Measurements from ENCODE around the gene RPGRIP1L. TPM values are rescaled to one million over a fixed set of nuclear protein-coding genes. Genes with fewer than 3 reads are reported as not detected.

Gene RPGRIP1L
- total RNA-seq, 1 donor from 2014 or later = 12.0 TPM

- H3K27ac Mint-ChIP-seq (ENCODE audit: unreplicated experiment) = no peak overlapping the region
- peaks cover 13% of the 10 kb centered on the region for H3K36me3 Mint-ChIP-seq (ENCODE audit: unreplicated experiment)
Observed at GRCh38 chr16:53612003-53612402, 91.7 kb downstream of the RPGRIP1L start.

GRCh38 chr16:53611179-53611696 lies 92.4 kb downstream of the RPGRIP1L start:
- Mint-ChIP-seq H3K27ac (ENCODE audit: unreplicated experiment) (no peak overlapping the region), H3K4me3 (ENCODE audit: unreplicated experiment) (no peak overlapping the region), H3K27me3 (ENCODE audit: unreplicated experiment) (no peaks in the 10 kb centered on the region), H3K36me3 (ENCODE audit: unreplicated experiment) (peaks cover 13% of the 10 kb centered on the region), H3K9me3 (ENCODE audit: unreplicated experiment) (no peaks in the 10 kb centered on the region), H3K4me1 (ENCODE audit: unreplicated experiment) (no peaks in the 10 kb centered on the region)
- TF ChIP-seq, protein P1, sequence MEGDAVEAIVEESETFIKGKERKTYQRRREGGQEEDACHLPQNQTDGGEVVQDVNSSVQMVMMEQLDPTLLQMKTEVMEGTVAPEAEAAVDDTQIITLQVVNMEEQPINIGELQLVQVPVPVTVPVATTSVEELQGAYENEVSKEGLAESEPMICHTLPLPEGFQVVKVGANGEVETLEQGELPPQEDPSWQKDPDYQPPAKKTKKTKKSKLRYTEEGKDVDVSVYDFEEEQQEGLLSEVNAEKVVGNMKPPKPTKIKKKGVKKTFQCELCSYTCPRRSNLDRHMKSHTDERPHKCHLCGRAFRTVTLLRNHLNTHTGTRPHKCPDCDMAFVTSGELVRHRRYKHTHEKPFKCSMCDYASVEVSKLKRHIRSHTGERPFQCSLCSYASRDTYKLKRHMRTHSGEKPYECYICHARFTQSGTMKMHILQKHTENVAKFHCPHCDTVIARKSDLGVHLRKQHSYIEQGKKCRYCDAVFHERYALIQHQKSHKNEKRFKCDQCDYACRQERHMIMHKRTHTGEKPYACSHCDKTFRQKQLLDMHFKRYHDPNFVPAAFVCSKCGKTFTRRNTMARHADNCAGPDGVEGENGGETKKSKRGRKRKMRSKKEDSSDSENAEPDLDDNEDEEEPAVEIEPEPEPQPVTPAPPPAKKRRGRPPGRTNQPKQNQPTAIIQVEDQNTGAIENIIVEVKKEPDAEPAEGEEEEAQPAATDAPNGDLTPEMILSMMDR (IDR thresholded peaks at IDR 0.05) = no peak
- DNase-seq (ENCODE audit: extremely low spot score, unreplicated experiment) = no peak

More at GRCh38 chr16:53612003-53612402, 91.7 kb downstream of the RPGRIP1L start:
- no peaks in the 10 kb centered on the region for H3K4me1 Mint-ChIP-seq (ENCODE audit: unreplicated experiment)
- no peaks in the 10 kb centered on the region for H3K27me3 Mint-ChIP-seq (ENCODE audit: unreplicated experiment)
- DNase-seq (ENCODE audit: extremely low spot score, unreplicated experiment) = no peak
- no peaks in the 10 kb centered on the region for H3K9me3 Mint-ChIP-seq (ENCODE audit: unreplicated experiment)
- TF ChIP-seq, protein P1 (IDR thresholded peaks at IDR 0.05) = no peak
- no peak overlapping the region for H3K4me3 Mint-ChIP-seq (ENCODE audit: unreplicated experiment)

GRCh38 chr16:53609536-53609935 lies 94.1 kb downstream of the RPGRIP1L start:
- no peak overlapping the region for H3K4me3 Mint-ChIP-seq (ENCODE audit: unreplicated experiment)
- H3K27ac Mint-ChIP-seq (ENCODE audit: unreplicated experiment) = no peak overlapping the region
- no peaks in the 10 kb centered on the region for H3K27me3 Mint-ChIP-seq (ENCODE audit: unreplicated experiment)
- DNase-seq (ENCODE audit: extremely low spot score, unreplicated experiment) = no peak
- H3K9me3 Mint-ChIP-seq (ENCODE audit: unreplicated experiment) = no peaks in the 10 kb centered on the region
- peaks cover 25% of the 10 kb centered on the region for H3K36me3 Mint-ChIP-seq (ENCODE audit: unreplicated experiment)
- TF ChIP-seq, protein P1 (IDR thresholded peaks at IDR 0.05) = no peak
- no peaks in the 10 kb centered on the region for H3K4me1 Mint-ChIP-seq (ENCODE audit: unreplicated experiment)

DNA sequence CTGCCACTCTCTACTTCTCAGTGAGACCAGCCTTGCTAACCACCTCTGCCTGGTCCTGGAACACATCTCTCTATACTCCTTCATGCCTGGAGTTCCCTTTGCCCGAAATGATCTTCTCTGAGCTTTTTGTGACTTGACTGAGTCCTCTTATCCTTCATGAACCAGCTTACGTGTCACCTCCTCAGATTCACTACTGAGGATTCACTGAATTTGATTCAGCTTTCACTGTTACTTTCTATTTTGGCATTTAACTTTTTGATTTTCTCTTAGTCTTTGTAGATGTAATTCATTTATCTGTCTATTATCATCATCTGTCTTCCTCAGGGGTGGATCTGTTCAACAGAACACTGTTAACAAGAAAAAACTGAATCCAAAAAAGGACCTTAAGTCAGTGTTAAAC lies 95.6 kb downstream of the RPGRIP1L start:
- no peak for DNase-seq (ENCODE audit: extremely low spot score, unreplicated experiment)
- no peaks in the 10 kb centered on the region for H3K4me1 Mint-ChIP-seq (ENCODE audit: unreplicated experiment)
- TF ChIP-seq, protein P1 (IDR thresholded peaks at IDR 0.05) = no peak
- H3K9me3 Mint-ChIP-seq (ENCODE audit: unreplicated experiment) = no peaks in the 10 kb centered on the region
- peaks cover 30% of the 10 kb centered on the region for H3K36me3 Mint-ChIP-seq (ENCODE audit: unreplicated experiment)
- no peak overlapping the region for H3K4me3 Mint-ChIP-seq (ENCODE audit: unreplicated experiment)
- no peak overlapping the region for H3K27ac Mint-ChIP-seq (ENCODE audit: unreplicated experiment)
- H3K27me3 Mint-ChIP-seq (ENCODE audit: unreplicated experiment) = no peaks in the 10 kb centered on the region

DNA sequence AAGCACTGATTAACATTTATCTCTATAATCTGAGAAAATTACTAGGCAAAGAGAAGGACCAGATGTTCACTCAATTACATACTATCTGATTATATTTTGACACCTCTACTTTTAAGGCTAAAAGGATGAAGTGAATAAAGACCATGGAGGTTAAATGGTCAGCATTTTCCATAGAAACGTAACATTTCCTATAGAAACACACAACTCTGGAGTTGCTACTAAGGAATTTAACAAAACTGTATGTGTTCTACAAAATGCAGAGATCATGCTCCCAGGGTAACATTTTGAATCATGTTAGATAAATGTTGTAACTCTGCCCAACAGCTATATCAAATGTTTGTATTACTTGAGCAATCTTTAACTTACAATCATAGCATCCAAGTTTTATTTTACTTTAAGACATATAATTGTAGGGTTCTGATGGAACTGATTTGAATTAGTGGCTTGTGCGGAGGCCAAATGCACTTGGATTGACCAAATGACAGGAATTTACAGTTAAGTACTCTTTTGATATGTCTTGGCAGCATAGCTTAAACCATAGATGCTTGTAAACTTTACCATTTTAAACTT lies 97.7 kb downstream of the RPGRIP1L start:
- no peak overlapping the region for H3K4me3 Mint-ChIP-seq (ENCODE audit: unreplicated experiment)
- H3K27me3 Mint-ChIP-seq (ENCODE audit: unreplicated experiment) = no peaks in the 10 kb centered on the region
- peaks cover 28% of the 10 kb centered on the region for H3K36me3 Mint-ChIP-seq (ENCODE audit: unreplicated experiment)
- H3K9me3 Mint-ChIP-seq (ENCODE audit: unreplicated experiment) = no peaks in the 10 kb centered on the region
- no peaks in the 10 kb centered on the region for H3K4me1 Mint-ChIP-seq (ENCODE audit: unreplicated experiment)
- TF ChIP-seq, protein P1 (IDR thresholded peaks at IDR 0.05) = no peak
- H3K27ac Mint-ChIP-seq (ENCODE audit: unreplicated experiment) = no peak overlapping the region
- no peak for DNase-seq (ENCODE audit: extremely low spot score, unreplicated experiment)
